HG03139 (cell line): ENCODE data around the gene RNF213.
"Not testable (repeated sequence)": the region's sequence is repeated elsewhere in the genome, so short reads cannot be mapped to it uniquely, and the experiment has no call there.

Experiments
- ATAC-seq: cut with Tn5 transposase; IDR thresholded peaks from one replicate; pipeline ENCODE4 v1.9.1; 2021; ENCODE audit not compliant: unreplicated experiment

RNF213 gene

DNA sequence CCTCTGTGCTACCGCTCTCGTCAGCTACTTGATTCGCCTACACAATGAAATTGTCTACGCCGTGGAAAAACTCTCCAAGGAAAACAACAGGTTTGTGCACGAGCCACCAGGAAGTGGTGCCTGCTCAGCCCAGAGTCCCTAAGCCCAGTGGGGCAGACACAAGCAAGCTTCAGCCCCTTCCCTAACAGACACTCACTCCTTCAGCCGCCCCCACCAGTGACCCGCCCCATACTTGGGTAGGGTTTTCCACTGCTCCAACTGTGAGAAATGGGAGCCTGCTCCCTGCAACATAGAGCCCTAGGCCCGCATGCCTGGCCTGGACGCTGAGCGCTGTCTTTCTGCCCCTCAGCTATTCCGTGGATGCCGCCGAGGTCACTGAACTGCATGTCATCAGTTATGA lies 125.7 kb downstream of the RNF213 start:
- ATAC-seq: no peak

DNA sequence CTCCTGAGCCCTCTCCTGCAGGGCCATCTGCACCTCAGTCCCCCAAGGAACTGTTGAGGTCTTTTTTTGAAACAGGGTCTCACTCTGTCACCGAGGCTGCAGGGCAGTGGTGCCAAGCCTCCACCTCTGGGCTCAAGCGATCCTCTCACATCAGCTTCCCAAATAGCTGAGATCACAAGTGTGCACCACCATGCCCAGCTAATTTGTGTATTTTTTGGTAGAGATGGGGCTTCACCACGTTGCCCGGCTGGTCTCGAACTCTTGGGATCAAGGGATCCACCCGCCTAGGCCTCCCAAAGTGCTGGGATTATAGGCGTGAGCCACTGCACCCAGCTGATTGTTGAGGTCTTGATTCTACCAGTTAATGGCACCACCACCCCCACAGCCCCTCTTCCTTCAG lies 126.4 kb downstream of the RNF213 start:
- no peak for ATAC-seq

DNA sequence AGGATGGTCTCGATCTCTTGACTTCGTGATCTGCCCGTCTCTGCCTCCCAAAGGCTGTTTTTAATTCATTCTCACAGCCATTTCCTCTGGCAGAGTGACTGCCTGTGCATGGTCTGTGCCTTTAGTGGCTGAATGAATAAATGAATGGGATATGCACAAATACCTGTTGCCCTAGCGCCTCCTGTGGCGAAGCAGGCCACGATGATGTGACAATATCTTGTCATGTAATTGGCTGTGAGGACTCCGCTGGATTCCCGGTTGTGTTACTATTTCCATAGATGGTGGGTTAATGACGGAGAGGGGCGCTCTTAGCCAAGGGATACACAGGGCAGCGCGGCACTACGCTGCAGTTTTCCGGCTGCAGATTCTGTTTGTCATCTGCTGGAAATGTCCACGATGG lies 127.5 kb downstream of the RNF213 start:
- no peak for ATAC-seq

DNA sequence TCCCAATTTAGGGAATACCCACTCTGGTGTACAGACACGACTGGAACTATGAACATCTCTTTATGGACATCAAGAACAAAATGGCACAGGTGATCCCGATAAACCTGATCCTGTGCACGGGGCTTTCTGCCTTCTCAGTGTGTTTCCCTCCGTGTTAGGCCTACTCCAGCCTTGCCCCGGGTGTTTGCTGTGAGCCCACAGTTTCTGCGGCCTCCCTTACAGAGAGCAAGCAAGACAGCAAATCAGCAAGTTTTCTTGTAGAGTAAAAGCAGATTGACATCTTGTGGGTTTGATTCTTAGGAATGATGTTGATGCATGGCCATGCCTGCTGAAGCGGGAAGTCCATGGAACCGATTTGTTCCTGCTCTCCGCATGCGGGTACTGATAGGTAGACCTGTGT lies 127.9 kb downstream of the RNF213 start:
- ATAC-seq: no peak

DNA sequence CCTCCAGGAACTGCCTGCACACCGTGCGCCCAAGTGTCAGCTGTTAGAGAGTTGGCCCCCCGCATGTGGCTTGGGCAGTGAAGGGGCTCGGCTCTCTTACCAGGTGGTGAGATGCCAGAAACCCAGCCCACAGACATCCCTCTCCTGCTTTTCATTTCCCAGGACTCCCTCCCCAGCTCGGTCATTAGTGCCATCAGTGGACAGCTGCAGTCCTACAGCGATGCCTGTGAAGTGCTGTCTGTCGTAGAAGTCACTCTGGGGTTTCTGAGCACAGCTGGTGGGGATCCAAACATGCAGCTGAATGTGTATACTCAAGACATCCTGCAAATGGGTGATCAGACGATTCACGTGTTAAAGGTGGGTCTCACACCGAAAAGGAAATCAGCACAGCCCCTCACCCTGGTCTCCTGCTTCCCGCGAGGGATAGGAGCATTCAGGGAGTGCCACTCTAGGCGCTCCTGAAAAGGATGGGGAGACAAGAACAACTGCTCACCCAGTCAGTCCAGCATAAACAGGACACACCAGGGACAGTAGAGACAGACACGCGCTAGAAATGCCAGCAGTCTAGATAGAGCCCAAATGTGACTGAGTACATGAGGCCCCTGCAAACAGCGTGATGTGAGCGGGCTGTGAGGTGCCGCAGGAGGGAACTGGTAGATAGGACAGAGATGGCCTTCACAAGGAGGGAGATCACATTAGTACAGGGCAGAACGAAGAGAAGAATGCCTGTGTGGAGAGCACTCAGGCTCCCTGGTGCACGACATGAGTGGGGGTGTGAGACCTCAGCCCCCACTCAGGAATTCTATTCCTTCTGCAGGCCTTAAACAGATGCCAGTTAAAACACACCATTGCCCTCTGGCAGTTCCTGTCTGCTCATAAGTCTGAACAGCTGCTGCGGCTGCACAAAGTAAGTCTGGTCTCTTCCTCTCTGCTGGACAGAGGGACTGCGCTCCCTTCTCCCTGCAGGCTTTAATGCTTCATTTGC lies 128.7 kb downstream of the RNF213 start:
- no peak for ATAC-seq

DNA sequence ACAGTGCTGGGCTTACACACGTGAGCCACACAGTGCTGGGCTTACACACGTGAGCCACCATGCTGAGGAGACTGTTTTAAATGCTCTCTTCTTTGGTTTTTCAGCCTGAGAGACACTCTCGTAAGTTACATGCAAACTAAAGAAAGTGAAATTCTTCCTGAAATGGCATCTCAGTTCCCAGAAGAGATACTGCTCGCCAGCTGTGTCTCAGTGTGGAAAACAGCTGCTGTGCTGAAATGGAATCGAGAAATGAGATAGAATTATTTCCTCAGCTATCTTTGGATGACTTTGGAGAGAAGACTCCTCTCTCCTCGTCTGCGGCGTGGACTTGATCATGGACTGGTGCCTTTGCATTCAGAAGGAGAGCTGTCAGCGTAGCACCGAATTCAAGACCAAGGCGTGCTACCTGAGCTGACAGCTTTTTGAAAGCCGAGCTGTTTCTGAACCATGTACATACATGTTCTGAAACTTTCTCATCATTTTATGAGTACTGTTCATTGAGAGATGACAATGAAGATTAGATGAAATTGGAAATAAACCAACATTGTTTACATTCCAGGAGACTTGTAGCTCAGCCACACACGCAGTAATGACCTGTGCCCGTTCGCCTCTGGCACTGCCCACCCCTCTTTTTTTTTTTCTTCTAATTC lies 132.7 kb downstream of the RNF213 start:
- no peak for ATAC-seq

DNA sequence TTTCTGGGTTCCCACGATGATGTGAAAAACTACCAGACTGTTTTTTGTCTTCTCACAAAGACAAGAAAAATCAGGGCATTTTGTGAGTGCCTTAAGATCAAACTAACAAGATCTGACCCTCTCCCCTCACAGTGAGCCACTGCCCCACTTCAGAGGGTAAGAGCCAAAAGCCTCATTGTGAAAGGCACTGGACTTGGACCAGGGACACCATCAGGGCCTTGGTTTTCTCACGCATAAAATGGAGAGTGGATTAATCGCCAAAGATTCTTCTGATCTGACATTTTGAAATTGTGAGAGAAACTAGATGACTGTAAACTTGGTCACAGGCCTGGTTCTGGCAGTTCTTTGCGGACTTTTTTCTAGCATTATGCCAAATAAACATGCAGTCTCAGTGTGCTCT lies 133.3 kb downstream of the RNF213 start:
- no peak for ATAC-seq

DNA sequence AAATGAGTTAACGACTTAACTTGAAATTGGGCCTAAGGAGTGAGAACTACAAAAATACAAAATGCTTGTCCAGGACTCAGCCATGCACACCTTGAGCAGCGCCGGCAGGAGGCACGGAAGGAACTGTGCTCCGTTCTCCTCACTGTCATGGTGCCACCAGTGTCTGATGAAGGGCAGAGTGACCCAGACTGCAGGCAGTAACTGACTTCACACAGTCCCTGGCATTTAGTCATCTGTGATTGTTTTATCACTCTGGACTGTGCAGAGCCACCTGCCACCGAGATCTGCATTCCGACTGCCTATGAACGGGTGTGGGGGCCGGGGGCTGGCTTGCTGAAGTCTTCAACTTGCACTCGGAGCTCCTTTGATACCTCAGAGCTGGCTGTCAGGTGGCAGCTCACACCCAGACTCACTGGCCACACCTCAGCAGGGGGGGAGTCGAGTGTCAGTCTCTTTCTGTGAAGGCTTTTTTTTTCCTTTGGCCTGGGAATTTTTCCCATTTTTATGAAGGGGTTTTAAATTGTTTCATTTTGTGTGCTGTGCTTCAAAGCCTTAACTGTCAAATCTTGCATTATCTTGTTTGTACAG lies 134.1 kb downstream of the RNF213 start:
- no peak for ATAC-seq

DNA sequence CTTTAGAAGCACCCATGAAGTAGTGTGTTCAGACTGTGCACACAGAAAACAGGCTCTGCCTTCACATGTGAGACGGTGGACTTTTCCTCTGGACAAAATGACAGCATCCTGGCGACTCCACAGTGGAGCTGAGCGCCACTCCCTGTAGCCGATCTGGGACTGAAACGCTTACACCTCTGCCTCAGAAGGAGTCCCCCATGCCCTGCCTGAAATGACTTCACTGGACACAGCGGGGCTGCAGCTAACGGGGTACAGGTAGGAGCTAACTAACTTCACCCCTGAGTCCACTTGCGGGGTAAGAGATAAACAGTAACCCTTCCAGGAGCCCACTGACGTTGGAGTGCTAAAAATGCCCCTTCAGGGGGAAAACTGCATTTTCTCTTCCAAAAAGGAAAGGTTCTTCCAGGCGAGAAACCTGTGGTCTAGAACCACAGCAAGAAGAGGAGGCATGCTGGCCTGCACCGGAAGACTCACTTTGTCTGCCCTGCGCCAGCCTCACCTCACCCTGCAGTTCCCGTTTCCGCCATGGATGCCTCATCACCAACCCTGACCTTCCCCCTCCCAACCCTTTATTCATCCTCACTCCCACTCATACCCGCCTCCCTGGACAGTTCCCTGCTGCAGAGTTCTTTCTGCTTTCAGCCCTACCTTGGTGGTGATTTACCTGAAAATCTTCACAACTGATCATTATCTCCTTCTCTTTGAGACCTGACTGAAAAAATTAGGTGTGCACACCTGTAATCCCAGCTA lies 134.9 kb downstream of the RNF213 start:
- ATAC-seq: no peak

DNA sequence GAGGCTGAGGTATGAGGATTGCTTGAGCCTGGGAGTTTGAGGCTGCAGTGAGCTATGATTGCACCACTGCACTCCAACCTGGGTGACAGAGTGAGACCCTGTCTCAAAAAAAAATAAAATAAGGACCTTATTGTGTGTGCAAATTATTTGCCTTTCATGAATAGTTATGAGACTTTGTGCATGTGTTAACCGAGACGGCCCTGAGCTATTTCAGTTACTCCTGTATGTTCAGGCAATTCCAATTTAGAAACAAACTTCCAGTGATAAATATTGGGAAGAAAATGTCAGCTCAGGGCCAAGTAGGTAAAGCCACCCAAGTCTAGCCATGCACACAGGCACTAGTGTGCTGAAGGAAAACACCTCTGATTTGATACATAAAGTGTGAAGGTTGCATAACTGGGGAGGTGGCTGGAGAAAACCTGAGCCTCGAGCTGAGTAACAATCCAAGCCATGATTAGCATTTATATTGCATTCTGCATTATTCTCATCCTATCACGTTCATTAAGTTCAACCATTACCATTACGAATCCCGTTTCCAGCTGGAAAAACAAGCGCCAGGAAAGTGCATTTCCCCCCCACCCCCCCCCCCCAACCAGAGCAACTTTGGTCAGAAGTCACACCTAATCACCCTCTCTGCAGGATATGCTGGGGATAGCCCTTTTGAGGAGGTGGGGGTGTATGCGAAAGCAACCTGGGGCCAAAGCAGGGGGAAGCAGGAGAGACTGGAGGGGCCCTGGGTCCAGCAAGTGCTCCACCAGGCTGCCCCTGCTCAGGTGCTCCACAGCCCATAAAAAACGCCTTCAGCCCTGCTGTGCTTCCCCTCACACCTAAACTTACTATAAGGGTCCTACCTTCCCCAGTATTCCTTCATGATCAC lies 135.7 kb downstream of the RNF213 start:
- ATAC-seq: no peak

DNA sequence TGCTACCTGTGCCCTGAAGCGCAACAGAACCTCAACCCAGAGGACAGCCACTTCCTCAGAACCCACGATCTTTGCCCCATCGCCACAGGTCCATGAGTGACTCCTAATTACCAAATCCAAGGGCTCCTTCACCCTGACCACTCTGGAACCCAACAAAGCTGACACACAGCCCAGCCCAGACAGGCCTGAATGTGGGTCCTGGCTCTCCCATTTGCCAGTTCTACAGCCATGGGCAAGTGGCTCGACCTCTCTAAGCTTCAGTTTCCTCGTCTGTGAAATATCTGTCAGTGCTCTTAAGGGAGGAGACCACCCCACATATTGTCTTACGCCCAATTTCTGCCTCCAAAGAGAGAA lies 136.4 kb downstream of the RNF213 start:
- no peak for ATAC-seq

DNA sequence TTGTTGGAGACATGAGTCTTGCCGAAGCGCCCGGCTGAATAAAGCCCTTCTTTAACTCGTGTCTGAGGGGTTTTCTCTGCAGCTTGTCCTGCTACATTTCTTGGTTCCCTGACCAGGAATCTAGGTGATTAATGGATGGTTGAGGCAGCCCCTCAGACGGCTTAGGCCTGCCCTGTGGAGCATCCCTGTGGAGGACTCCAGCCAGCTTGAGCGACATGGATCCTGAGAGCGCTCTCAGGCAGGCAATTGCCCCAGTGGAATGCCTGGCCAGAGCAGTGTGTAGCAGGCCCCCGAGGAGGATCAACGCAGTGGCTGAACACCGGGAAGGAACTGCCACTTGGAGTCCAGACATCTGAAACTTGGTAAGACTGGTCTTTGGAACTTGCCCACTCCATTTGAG lies 137.0 kb downstream of the RNF213 start:
- ATAC-seq: no peak

DNA sequence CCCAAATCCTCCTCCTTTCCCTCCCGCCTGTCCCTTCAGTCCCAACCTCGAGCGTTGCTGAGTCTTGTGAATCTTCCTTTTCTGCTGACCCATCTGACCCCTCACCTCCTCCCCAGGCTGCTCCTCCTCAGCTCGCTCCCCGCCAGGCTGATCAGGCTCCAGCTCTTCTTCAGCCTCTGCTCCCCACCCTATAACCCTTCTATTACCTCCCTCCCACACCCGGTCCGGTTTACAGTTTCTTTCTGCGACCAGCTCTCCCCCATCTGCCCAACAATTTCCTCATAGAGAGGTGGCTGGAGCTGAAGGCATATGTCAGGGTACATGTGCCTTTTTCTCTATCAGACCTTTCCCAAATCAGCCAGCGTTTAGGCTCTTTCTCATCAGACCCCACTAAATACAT lies 140.4 kb downstream of the RNF213 start:
- not testable (repeated sequence) for ATAC-seq

DNA sequence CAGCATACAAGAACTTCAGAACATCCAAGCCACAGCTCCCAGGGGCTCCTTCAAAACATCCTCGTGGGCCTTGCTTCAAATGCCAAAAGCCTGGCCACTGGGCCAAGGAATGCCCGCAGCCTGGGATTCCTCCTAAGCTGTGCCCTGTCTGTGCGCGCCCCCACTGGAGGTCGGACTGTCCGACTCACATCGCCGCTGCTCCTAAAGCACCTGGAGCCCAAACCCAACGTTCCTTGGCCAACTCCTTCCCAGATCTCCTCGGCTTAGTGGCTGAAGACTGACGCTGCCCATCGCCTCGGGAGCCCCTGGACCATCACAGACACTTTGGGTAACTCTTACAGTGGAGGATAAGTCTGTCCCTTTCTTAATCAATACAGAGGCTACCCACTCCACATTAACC lies 141.4 kb downstream of the RNF213 start:
- not testable (repeated sequence) for ATAC-seq

DNA sequence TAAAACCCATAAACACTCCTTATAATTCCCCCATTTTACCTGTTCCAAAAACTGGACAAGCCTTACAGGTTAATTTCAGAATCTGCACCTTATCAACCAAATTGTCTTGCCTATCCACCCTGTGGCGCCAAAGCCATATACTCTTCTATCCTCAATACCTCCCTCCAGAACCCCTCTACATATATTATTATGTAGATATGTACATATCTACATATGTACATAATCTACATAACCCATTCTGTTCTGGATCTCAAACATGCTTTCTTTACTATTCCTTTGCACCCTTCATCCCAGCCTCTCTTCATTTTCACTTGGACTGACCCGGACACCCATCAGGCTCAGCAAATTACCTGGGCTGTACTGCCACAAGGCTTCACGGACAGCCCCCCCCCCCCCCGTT lies 142.3 kb downstream of the RNF213 start:
- ATAC-seq: no peak

DNA sequence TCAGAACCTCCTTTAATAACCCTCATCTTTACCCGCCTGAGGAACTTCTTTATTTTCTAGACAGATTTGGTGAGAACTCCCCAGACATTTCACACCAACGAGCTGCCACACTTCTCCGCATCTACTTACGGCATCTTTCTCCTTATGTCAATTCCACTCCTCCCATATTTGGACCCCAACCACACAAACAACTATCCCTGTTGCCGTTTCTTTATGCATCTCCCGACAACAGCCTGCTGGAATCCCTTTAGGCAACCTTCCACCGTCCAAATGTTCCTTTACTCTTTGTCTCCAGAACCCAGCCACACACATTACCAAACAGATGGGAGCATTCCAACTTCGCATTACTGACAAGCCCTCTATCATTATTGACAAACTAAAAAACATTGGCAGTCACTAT lies 145.5 kb downstream of the RNF213 start:
- no peak for ATAC-seq

DNA sequence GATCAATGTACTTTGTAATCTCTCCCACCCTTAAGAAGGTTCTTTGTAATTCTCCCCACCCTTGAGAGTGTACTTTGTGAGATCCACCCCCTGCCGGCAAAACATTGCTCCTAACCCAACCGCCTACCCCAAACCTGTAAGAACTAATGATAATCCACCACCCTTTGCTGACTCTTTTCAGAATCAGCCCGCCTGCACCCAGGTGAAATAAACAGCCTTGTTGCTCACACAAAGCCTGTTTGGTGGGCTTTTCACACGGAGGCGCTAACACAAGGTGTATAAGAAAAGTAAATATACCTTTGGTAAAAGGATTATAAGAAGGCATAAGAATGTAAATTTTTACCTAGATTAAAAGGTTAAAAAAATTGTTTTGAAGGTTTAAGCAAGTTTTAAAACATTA lies 147.3 kb downstream of the RNF213 start:
- ATAC-seq: not testable (repeated sequence)

DNA sequence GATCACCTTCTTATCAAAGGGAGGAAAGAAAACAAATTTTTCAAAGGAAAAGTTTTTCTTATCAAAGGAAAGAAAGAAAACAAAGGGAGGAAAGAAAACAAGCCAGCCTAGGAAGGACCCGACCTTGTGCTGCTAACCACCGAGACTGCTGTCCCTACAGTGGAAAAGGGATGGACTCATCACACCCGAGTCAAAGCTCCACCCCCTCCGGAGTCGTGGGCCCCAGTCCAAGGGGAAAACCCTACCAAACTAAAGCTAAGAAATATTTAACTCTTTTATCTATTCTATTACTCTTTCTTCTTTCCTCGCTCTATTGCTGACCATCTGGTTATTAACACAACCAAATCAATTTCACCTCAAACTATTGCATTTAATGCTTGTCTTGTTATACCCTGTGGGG lies 148.2 kb downstream of the RNF213 start:
- ATAC-seq: no peak

DNA sequence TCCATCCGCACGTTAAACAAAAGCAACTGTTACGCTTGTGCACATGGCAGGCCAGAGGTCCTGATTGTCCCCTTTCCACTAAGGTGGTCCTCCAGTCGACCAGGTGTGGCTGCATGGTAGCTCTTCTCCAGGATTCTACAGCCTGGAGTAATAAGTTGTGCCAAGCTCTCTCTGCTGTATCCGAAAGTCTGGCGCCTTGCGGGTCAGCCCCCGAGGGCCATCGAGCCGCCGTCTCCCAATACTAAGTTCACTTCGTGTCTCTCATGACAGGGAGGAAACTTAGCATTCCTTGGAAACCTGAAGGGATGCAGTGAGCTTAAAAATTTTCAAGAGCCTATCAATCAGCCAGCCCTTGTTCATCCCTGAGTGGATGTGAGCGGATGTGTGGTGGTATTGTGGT lies 149.0 kb downstream of the RNF213 start:
- no peak for ATAC-seq

DNA sequence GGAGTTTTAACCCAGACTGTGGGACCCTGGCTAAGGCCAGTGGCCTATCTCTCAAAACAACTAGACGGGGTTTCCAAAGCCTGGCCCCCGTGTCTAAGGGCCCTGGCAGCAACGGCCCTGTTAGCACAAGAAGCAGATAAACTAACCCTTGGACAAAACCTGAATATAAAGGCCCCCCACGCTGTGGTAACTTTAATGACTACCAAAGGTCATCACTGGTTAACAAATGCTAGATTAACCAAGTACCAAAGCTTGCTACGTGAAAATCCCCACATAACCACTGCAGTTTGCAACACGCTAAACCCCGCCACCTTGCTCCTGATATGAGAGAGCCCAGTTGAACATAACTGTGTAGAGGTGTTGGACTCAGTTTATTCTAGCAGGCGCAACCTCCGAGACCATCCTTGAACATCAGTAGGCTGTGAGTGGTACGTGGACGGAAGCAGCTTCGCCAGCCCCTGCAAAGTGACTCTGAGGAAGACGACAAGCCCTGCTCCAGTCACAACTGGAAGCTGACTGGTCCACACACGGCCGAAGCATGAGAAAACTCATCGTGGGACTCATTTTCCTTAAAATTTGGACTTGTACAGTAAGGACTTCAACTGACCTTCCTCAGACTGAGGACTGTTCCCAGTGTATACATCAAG lies 149.9 kb downstream of the RNF213 start:
- ATAC-seq: not testable (repeated sequence)
